K562 (cell line): ENCODE results near the gene TXNDC8. TPM values are rescaled to one million over a fixed set of nuclear protein-coding genes. Genes with fewer than 3 reads are reported as not detected.

Experiments
- AFF4 ChIP-seq: sonication (generic); formaldehyde crosslinking; IDR thresholded peaks from 2 replicates; pipeline ENCODE4 v1.8.0; 2023; ENCODE audit warnings: mild to moderate bottlenecking, missing genetic modification reagents
- ARHGAP35 ChIP-seq: fragments of 450-650 bp; IDR thresholded peaks from 2 replicates; pipeline ENCODE4 v1.6.1; 2018; ENCODE audit not compliant: partially characterized antibody
- CBFA2T3 ChIP-seq: fragments of 450-650 bp; IDR thresholded peaks from 2 replicates; pipeline ENCODE4 v1.6.1; 2017
- CBX5 ChIP-seq: IDR thresholded peaks from 2 replicates; pipeline ENCODE4 v1.6.1; 2014; ENCODE audit warnings: low read depth, borderline replicate concordance
- DPF2 ChIP-seq: fragments of 450-650 bp; IDR thresholded peaks from 2 replicates; pipeline ENCODE4 v1.6.1; 2016
- EP400 ChIP-seq: fragments of 450-650 bp; IDR thresholded peaks from 2 replicates; pipeline ENCODE4 v1.6.1; 2017; ENCODE audit warnings: antibody characterized with exemption, mild to moderate bottlenecking, moderate library complexity
- FOXA3 ChIP-seq, 2 experiments: fragments of 450-650 bp in 1 of 2; sonication (generic) in 1 of 2; formaldehyde crosslinking; IDR thresholded peaks in 1 of 2; conservative IDR thresholded peaks in 1 of 2; 2 replicates each; pipeline versions ENCODE4 v1.4.0 to v1.8.0; 2020 to 2022; ENCODE audit warnings: mild to moderate bottlenecking in 2 of 2, missing genetic modification reagents in 1 of 2
- KLF16 ChIP-seq: IDR thresholded peaks from 2 replicates; pipeline ENCODE4 v1.6.1; 2016; ENCODE audit warnings: antibody characterized with exemption
- MECOM ChIP-seq: fragments of 250-450 bp; sonication (Bioruptor Pico); IDR thresholded peaks from 2 replicates; pipeline ENCODE4 v1.8.0; 2022; ENCODE audit warnings: inconsistent platforms
- MITF ChIP-seq: IDR thresholded peaks from 2 replicates; pipeline ENCODE4 v1.6.1; 2014; ENCODE audit warnings: antibody characterized with exemption
- MTF1 ChIP-seq: fragments of 250-450 bp; sonication (Bioruptor Pico); IDR thresholded peaks from 2 replicates; pipeline ENCODE4 v1.9.0; 2021; ENCODE audit warnings: moderate library complexity, mild to moderate bottlenecking, inconsistent platforms, borderline replicate concordance
- NFIC ChIP-seq: fragments of 450-650 bp; IDR thresholded peaks from 2 replicates; pipeline ENCODE4 v1.6.1; 2017; ENCODE audit warnings: mild to moderate bottlenecking, inconsistent platforms
- PHB2 ChIP-seq: fragments of 450-650 bp; IDR thresholded peaks from 2 replicates; pipeline ENCODE4 v1.6.1; 2017; ENCODE audit warnings: low read depth
- PML ChIP-seq: IDR thresholded peaks from 2 replicates; pipeline ENCODE4 v1.6.1; 2012; ENCODE audit warnings: low read length, inconsistent platforms
- RBM34 ChIP-seq: fragments of 200-400 bp; formaldehyde crosslinking; IDR thresholded peaks from 2 replicates; pipeline ENCODE4 v1.6.1; 2018; ENCODE audit warnings: low read length, borderline replicate concordance; ENCODE audit not compliant: insufficient read depth
- SMARCA4 ChIP-seq: fragments of 450-650 bp; IDR thresholded peaks from 2 replicates; pipeline ENCODE4 v1.6.1; 2016
- TCF3 ChIP-seq: sonication (generic); formaldehyde crosslinking; IDR thresholded peaks from 2 replicates; pipeline ENCODE4 v1.4.0; 2020; ENCODE audit warnings: mild to moderate bottlenecking, missing genetic modification reagents
- THAP12 ChIP-seq: fragments of 250-450 bp; sonication (Bioruptor Pico); IDR thresholded peaks from 2 replicates; pipeline ENCODE4 v1.9.0; 2021; ENCODE audit warnings: mild to moderate bottlenecking, inconsistent platforms
- THRB ChIP-seq: fragments of 450-650 bp; formaldehyde crosslinking; conservative IDR thresholded peaks from 2 replicates; pipeline ENCODE4 v1.4.0; 2022; ENCODE audit warnings: mild to moderate bottlenecking, missing genetic modification characterization
- ZBTB33 ChIP-seq: sonication (generic); formaldehyde crosslinking; IDR thresholded peaks from 2 replicates; pipeline ENCODE4 v1.8.1; 2023; ENCODE audit warnings: mild to moderate bottlenecking, missing genetic modification reagents
- polyA plus RNA-seq, 8 experiments: library from polyadenylated mRNA; depleted of rRNA in 4 of 8; stranded (reverse) in 5 of 8; unstranded in 3 of 8; fragments of >200 nt; fragmentation: Nextera tagmentation in 2 of 8; fragmentation: Illumina TruSeq in 1 of 8; extraction: Ambion mirVana in 2 of 8; extraction: Trizol in 1 of 8; gene quantifications; 2 replicates each; pipeline versions ENCODE4 v1.2.1 to v1.2.3, GENCODE V29; 2011 to 2014; ENCODE audit warnings: inconsistent platforms in 1 of 8, missing spikeins in 1 of 8
- total RNA-seq, 7 experiments: library from RNA; depleted of rRNA in 6 of 7; stranded (reverse); fragments of >200 nt in 6 of 7; fragmentation: Illumina TruSeq in 2 of 7; extraction: Trizol in 2 of 7; gene quantifications; 2 replicates each; pipeline versions ENCODE4 v1.2.1 to v1.2.3, GENCODE V29; 2011 to 2021; ENCODE audit warnings: low replicate concordance in 1 of 7

The TXNDC8 gene
- total and polyA plus RNA-seq, 9 of the 15 experiments (the other 6 are each of a cell fraction or from before 2014, with no cell fraction given): not detected

GRCh38 chr9:110370315-110370714, 32.7 kb upstream of the TXNDC8 start (continued):
- no peak for TF ChIP-seq THRB (CRISPR knock-in tag)
- peak; percentile 28; the same call in 1 of the 2 replicates for TF ChIP-seq NFIC
- no peak for TF ChIP-seq RBM34
- TF ChIP-seq AFF4: no peak
- TF ChIP-seq ZBTB33: no peak
- no peak for TF ChIP-seq MTF1 (CRISPR knock-in tag)
- no peak for TF ChIP-seq THAP12 (CRISPR knock-in tag)
- TF ChIP-seq KLF16: peak; percentile 12; the same call in 1 of the 2 replicates
- TF ChIP-seq PHB2: no peak
- TF ChIP-seq MITF: no peak
- TF ChIP-seq ARHGAP35: peak; percentile 73
- TF ChIP-seq MECOM (CRISPR knock-in tag): peak; percentile 79; the same call in 1 of the 2 replicates
- peak; percentile 63 for TF ChIP-seq TCF3 (CRISPR knock-in tag)
- TF ChIP-seq DPF2: peak; percentile 74; the same call in 1 of the 2 replicates
- no peak for TF ChIP-seq EP400
- TF ChIP-seq FOXA3 (CRISPR knock-in tag; conservative IDR thresholded peaks at IDR 0.05 in 1 of 2, IDR thresholded peaks at IDR 0.05 in 1 of 2): peak in 1 of 2 experiments; percentile 25; a peak in 1 of 4 replicates
- peak; percentile 85 for TF ChIP-seq CBFA2T3
- peak; percentile 74; the same call in 1 of the 2 replicates for TF ChIP-seq SMARCA4
- peak; percentile 75; the same call in 1 of the 2 replicates for TF ChIP-seq PML
- TF ChIP-seq CBX5: no peak
